Stimulated activated CD8-positive, alpha-beta memory T cell treated with anti-CD3 and anti-CD28 coated beads, Interleukin-4, amount 100 ng/mL, for 24 hours (primary cell): ENCODE data around the gene NAT8L.
"Not testable (repeated sequence)": the region's sequence is repeated elsewhere in the genome, so short reads cannot be mapped to it uniquely, and the experiment has no call there.

Source experiments
- DNase-seq: peaks from one replicate; pipeline ENCODE4 v3.0.0-alpha.2; 2020; ENCODE audit warnings: low read depth

NAT8L gene

GRCh38 chr4:2059046-2059725 is at the start of gene NAT8L:
NAT8L (plus strand) TSS chr4:2059327; CDS start chr4:2059512, 185 bp downstream.
- DNase-seq = no peak

DNA sequence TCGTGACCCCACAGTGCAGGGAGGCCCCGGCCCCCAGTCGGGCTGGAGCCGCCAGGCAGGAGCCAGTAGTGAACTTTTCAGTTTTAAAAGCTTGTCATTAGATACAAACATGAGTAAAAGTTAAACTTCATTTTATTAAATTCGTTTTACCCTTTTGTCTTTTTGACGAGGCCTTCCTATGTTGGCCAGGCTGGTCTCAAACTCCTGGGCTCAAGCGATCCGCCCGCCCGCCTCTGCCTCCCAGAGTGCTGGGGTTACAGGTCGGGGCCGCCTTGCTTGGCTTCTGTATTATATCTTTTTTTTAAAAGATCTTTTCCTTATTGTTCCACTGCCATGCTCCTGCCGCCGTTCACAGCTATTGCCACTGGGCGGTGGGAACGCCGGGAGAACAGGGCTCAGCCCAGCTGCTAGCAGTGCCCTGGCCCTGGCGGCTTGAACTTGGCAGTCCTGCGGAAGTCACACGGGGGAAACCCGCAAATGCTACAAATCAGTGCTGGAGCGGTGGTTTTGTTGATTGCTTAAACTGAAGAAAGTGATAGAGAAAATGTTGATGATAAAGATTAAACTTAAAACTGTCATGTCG is 49.4 kb upstream of the NAT8L start:
- no peak for DNase-seq

DNA sequence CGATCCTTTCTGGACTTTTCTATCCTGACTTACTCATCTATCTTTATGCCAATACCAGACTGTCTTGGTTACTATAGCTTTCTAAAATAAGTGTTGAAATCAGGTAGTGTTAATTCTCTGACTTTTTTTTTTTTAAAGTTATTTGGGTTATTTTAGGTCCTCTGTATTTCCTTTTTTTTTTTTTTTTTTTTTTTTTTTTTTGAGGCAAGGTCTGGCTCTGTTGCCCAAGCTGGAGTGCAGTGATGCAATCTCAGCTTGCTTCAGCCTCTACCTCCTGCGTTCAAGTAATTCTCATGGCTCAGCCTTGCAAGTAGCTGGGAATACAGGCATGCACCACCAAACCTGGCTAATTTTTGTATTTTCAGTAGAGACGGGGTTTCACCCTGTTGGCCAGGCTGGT is 47.5 kb upstream of the NAT8L start:
- no peak for DNase-seq

- DNase-seq = no peak
Observed at GRCh38 chr4:2015008-2015407, 44.1 kb upstream of the NAT8L start.

DNA sequence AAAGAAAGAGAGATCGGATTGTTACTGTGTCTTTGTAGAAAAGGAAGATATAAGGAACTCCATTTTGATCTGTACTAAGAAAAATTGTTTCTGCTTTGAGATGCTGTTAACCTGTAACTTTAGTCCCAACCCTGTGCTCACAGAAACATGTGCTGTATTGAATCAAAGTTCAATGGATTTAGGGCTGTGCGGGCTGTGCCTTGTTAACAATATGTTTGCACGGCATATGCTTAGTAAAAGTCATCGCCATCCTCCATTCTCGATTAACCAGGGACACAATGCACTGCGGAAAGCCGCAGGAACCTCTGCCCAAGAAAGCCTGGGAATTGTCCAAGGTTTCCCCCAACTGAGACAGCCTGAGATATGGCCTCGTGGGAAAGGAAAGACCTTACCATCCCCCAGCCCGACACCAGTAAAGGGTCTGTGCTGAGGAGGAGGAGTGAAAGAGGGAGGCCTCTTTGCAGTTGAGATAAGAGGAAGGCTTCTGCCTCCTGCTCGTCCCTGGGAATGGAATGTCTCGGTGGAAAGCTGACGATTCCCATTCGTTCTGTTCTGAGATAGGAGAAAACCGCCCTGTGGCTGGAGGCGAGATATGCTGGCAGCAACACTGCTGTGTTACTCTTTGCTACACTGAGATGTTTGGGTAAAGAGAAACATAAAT is 37.6 kb upstream of the NAT8L start:
- not testable (repeated sequence) for DNase-seq

GRCh38 chr4:2024683-2025082 is 34.4 kb upstream of the NAT8L start:
- no peak for DNase-seq

DNA sequence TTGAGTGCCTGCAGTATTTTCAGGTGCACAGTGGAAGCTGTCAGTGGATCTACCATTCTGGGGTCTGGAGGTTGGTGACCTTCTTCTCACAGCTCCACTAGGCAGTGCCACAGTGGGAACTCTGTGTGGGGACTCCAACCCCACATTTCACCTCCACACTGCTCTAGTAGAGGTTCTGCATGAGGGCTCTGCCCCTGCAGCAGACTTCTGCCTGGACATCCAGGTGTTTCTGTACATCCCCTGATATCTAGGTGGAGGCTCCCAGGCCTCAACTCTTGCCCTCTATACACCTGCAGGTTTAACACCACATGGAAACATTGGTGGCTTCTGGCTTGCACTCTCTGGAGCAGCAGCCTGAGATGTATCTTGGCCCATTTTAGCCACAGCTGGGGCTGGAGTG is 33.3 kb upstream of the NAT8L start:
- no peak for DNase-seq

DNA sequence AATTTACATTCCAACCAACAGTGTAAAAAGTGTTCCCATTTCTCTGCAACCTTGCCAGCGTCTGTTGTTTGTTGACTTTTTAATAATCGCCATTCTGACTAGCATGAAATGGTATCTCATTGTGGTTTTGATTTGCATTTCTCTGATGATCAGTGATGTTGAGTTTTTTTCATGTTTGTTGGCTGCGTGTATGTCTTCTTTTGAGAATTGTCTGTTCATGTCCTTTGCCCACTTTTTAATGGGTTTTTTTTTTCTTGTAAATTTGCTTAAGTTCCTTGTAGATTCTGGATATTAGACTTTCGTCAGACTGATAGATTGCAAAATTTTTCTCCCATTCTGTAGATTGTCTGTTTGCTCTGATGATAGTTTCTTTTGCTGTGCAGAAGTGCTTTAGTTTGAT is 32.0 kb upstream of the NAT8L start:
- not testable (repeated sequence) for DNase-seq

- DNase-seq = not testable (repeated sequence)
Observed at GRCh38 chr4:2031161-2031560, 28.0 kb upstream of the NAT8L start.

GRCh38 chr4:2036327-2036726 is 22.8 kb upstream of the NAT8L start:
- DNase-seq = no peak

- no peak for DNase-seq
Observed at GRCh38 chr4:2036866-2037265, 22.3 kb upstream of the NAT8L start.

DNA sequence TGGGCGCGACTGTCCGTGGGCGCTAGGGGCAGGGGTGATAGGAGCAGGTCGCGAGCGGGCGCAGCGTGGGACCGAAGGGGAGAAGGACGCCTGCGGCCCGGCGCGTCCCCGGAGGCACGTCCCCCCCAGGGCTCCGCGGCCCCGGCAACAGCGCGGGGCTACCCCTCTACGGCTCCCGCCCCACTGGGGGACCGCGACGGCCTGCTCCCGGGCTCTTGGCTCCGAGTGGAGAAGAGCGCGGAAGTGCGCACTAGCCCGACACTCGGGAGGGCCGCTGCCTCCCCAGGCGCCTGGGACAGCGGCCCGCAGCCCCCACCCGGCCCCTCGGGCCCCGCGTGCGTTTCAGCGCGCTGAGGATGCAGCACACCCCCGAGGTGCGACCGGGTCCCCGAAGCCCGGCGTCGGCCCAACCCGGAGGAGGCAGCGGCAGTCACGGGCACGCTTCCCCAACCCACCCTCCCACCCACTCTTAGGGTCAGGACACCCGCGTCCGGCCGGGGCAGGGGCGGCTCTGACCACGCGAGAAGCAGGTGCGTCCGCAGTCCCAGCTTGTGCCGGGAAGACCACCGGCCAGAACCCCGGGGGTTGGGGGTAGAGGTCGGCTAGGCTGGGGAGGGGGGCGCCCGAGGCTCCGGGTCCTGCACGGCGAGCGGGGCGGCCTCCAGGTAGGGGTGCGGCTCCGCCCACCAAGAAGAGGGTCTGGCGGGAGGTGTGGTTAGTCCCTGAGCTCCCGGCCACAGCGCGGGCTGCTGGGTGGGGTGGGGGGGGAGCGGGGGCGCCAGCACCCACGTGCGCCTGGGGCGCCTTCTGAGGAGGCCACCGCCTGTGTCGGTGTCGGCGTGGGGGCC is 18.5 kb upstream of the NAT8L start:
- no peak for DNase-seq

- peak; percentile 82 for DNase-seq
Observed at GRCh38 chr4:2041239-2042130, 17.6 kb upstream of the NAT8L start.

DNA sequence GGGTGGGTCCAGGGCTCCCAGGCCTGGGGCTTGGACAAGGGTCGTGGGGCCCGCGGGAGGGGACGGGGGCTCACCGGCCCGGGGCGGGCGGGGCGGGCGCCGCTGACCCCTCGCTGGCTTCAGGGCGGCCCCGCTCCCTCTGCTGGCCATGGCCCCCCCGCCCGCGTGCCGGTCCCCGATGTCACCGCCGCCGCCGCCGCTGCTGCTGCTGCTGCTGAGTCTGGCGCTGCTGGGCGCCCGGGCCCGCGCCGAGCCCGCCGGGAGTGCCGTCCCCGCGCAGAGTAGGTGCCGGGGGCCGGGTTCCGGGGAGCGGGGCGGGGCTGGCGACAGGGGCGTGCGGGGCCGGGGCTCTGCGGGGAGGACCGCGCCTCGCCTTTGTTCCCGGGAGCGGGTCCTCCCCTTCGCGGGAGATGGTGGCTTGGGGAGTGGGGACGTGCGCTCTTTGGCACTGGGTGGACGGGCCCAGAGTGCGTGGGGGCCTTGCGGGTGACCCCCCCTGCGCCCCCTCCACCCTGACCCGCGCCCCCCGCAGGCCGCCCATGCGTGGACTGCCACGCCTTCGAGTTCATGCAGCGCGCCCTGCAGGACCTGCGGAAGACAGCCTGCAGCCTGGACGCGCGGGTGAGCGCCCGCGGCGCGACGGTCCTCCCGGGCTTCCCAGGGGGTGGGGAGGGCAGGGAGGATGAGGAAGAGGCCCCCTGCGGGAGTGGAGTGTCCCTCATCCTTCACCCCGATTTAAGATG is 16.8 kb upstream of the NAT8L start:
- no peak for DNase-seq

- no peak for DNase-seq
Observed at GRCh38 chr4:2042947-2043395, 16.2 kb upstream of the NAT8L start.

GRCh38 chr4:2043396-2044118 is 15.6 kb upstream of the NAT8L start:
- DNase-seq = no peak

DNA sequence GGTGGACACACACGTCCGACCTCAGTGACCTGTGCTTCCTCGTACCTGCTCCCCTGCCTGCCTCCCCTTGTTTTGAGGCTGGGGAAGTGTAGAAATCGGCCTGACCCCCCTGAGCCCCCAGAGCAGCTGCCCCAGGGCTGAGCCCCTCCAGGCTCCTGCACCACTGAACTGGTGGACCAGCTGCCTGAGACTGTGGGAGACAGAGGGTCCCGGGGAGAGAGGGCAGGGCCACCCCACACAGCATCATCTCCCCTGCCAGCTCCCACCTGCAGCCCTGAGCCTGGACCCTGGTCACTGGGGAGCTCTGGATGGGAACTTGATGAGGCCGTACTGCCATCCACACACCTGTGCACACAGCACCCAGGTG is 15.0 kb upstream of the NAT8L start:
- DNase-seq = no peak

DNA sequence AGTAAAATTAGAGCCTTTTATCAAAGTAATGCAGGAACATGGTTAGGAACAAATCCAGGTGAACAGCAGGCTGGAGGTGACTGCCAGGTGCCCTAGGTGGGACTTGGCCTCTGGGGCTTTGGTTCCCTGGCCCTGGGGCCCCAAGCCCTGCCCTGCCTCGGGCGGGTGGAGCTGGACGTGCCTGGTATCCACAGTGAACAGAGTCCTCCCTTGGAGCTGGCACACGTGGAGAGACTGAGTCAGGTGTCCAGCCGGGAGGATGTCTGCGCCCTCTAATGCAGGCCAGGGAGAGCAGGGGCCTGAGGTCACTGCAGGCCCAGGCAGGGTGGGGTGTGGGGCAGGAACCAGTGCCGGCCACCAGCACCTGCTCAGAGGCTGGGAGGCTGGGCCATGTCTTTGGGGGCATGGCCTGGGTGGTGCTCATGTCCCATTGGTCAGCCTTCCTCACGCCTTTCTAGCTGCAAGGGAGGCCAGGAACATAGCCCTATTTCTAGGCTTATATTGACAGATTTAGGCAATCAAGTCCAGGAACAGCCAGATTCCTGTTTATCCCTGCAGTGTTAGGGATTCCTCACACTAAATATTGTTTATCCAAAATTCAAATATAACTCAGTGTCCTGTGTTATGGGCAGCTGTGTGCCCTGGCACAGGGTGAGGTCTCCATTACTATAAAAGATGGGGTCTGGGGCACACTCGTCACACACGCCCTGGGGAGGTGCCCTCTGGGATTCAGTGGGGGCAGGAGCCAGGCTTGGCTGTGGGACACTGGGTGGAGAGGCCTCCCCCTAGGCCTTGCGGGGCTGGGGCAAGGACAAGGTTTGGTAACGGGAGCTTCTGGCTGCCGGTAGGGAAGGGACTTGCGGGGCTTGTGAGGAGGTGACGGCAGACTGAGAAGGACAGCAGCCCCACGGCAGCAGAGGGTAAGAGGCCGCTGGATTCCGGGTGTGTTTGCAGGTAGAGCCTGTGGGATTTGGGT is 14.3 kb upstream of the NAT8L start:
- DNase-seq = no peak

- DNase-seq = no peak
Observed at GRCh38 chr4:2045518-2045951, 13.6 kb upstream of the NAT8L start.
